Neutrophil (primary cell): Measurements from ENCODE around the gene ZFHX2.

Source experiments
- H3K27ac ChIP-seq: fragments of 200-600 bp; sonication (generic); 2 replicates; pipeline ENCODE4 v1.5.1; 2016; ENCODE audit warnings: mild to moderate bottlenecking, moderate library complexity
- H3K27me3 ChIP-seq: fragments of 200-600 bp; sonication (generic); 2 replicates; pipeline ENCODE4 v1.6.0; 2016; ENCODE audit warnings: mild to moderate bottlenecking
- H3K36me3 ChIP-seq: fragments of 200-600 bp; sonication (generic); 2 replicates; pipeline ENCODE4 v1.5.1; 2017
- H3K4me1 ChIP-seq, 2 experiments: fragments of 200-600 bp in 1 of 2; sonication (generic) in 1 of 2; 1 replicate in 1 of 2; 2 replicates in 1 of 2; pipeline versions ENCODE4 v1.5.1 to v1.6.1; 2013 to 2016; ENCODE audit warnings: low read depth in 1 of 2, low read length in 1 of 2, mild to moderate bottlenecking in 1 of 2, moderate library complexity in 1 of 2; ENCODE audit not compliant: control insufficient read depth in 1 of 2, insufficient read depth in 1 of 2
- H3K4me3 ChIP-seq, 2 experiments: fragments of 200-600 bp in 1 of 2; sonication (generic) in 1 of 2; 1 replicate in 1 of 2; 2 replicates in 1 of 2; pipeline ENCODE4 v1.5.1; 2013 to 2016; ENCODE audit warnings: low read depth in 1 of 2, low read length in 1 of 2, mild to moderate bottlenecking in 1 of 2, moderate library complexity in 1 of 2
- H3K9me3 ChIP-seq: fragments of 200-600 bp; sonication (generic); 2 replicates; pipeline ENCODE4 v1.5.1; 2016
- TF ChIP-seq, protein P1 (sequence below): fragments of 200-600 bp; sonication (generic); IDR thresholded peaks from 2 replicates; pipeline ENCODE4 v1.5.1; 2016; ENCODE audit warnings: antibody characterized with exemption

Gene ZFHX2

DNA sequence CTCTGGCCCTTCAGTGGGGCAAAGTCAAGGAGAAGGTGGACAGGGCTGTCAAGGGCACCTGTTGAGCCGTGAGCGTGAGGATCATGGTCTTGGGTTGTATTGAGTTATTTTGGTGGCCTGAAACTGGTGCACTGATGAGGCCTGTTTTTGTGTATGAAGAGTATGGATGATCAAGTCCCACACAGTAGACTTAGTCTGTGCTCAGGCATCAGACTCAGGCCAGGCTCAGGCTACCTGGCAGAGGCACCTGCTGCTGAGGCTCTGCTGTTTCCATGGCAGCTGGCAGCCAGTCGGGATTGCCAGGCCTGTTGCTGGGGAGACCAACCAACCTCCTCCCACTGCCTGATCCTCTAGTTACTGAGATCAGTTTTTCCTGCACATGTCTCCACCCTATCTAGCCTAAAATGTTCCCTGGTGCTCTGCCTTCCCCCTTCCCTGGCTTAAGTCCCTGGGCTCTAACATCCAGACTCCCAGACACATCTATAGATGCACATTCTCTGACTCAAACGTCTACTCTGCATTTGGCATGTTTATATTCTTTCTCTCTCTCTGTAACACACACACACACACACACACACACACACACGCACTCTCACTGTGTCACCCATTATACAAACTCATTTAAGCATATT is 21.9 kb upstream of the ZFHX2 start:
- TF ChIP-seq, protein P1, sequence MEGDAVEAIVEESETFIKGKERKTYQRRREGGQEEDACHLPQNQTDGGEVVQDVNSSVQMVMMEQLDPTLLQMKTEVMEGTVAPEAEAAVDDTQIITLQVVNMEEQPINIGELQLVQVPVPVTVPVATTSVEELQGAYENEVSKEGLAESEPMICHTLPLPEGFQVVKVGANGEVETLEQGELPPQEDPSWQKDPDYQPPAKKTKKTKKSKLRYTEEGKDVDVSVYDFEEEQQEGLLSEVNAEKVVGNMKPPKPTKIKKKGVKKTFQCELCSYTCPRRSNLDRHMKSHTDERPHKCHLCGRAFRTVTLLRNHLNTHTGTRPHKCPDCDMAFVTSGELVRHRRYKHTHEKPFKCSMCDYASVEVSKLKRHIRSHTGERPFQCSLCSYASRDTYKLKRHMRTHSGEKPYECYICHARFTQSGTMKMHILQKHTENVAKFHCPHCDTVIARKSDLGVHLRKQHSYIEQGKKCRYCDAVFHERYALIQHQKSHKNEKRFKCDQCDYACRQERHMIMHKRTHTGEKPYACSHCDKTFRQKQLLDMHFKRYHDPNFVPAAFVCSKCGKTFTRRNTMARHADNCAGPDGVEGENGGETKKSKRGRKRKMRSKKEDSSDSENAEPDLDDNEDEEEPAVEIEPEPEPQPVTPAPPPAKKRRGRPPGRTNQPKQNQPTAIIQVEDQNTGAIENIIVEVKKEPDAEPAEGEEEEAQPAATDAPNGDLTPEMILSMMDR = no peak
- Histone ChIP-seq H3K9me3 (no peaks in the 10 kb centered on the region), H3K4me3 (no peak overlapping the region), H3K27ac (no peak overlapping the region), H3K4me1 (peaks cover 9 to 11% of the 10 kb centered on the region in 2 experiments), H3K36me3 (no peaks in the 10 kb centered on the region), H3K27me3 (peaks cover 70% of the 10 kb centered on the region)

- no peaks in the 10 kb centered on the region for H3K36me3 ChIP-seq
- no peak overlapping the region for H3K27ac ChIP-seq
- peaks cover 11 to 13% of the 10 kb centered on the region in 2 experiments for H3K4me1 ChIP-seq
- no peak overlapping the region for H3K4me3 ChIP-seq
- no peaks in the 10 kb centered on the region for H3K9me3 ChIP-seq
- H3K27me3 ChIP-seq = peaks cover 64% of the 10 kb centered on the region
- TF ChIP-seq, protein P1 = no peak
Measured at GRCh38 chr14:23572836-23573235, 21.3 kb upstream of the ZFHX2 start.

DNA sequence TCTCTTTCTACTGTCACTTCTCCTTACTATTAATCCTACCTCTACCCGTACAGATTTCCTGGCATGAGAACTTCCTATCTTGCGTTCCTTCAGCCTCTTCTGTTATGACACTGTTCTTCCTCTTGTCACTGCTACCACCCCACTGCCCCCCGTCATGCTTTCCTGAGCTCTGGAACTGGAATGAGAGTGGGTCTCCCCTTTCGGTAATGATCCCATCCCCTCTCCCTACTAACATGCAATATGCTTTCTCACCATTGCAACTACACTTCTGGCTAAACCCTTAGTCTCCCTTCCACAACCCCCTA is 20.9 kb upstream of the ZFHX2 start:
- Histone ChIP-seq H3K9me3 (no peaks in the 10 kb centered on the region), H3K27me3 (peaks cover 60% of the 10 kb centered on the region)

DNA sequence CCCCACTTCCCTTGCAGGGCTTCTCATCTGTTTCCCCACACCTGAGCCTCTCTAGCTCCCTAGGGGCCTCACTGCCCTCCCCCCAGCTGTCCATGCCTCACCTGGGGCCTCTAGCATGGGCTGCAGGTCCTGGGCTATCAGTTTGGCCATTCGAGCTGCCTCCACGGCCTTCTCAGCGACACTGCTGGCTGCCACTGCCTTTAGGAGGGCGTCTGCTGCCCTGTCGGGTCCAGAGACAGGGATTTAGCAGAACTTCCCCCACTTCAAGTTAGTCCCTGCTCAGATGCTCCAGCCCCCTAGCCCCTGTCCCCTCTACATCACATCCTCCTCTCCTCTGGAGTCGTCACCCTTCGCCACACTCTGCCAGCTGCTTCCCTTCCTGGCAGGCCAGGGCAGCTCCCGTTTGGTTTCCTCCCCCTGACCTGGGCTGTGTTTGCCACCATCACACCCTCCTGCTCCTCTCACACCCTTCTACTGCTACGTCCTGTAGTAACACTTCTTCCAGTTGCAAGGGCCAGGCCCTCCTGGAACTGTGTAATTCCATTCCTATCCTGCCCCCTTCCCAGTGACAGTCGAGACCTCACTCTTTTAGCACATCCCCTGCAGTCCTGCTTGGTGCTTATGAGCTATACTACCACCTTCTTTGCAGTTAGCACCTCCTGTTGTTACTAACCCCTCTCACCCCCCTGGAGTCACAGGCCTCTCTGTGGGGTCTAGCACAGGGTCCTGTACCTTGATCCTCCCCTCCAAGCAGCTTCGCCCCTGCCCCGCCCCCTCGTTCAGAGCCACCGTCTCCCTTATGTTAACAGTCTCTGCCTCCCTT is 20.3 kb upstream of the ZFHX2 start:
- Histone ChIP-seq H3K9me3 (no peaks in the 10 kb centered on the region), H3K27ac (no peak overlapping the region), H3K4me3 (no peak overlapping the region), H3K36me3 (no peaks in the 10 kb centered on the region), H3K4me1 (peaks cover 14 to 21% of the 10 kb centered on the region in 2 experiments), H3K27me3 (peaks cover 54% of the 10 kb centered on the region)
- TF ChIP-seq, protein P1 = no peak

More for the DNA sequence above, 20.9 kb upstream of the ZFHX2 start:
- peaks cover 11 to 17% of the 10 kb centered on the region in 2 experiments for H3K4me1 ChIP-seq
- TF ChIP-seq, protein P1 = no peak
- H3K4me3 ChIP-seq = no peak overlapping the region
- no peak overlapping the region for H3K27ac ChIP-seq
- H3K36me3 ChIP-seq = no peaks in the 10 kb centered on the region

DNA sequence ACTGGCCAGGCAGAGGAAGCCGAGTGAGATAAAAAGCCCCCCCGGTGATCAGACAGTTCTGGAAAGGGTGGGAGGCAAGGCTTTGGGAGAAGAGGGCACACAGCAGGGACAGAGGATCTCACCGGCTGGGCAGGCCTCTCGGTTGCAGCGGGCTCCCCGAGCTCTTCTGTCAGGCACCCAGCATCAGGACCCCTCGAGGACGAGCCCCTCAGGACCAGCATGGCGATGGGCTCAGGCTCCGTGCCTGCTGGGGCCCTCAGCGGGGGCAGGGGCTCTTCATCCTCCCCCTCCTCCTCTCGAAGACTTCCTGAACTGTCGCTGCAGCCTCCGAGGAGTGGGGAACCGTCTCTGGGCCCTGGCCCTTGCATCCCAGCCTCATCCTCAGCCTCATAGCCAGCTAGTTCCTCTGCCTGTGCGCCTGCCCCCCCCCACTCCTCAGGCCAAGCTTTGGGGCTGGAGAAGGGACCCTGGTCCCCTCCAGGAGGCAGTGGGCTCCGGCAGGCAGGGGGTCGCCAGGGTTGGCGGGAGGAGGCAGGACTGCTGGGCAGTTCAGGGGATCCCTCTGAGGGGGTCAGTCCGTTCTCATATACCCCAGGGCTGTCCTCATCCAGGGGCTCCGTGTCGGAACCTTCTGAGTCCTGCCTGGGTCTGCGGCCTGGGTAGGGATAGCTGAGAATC is 19.4 kb upstream of the ZFHX2 start:
- Histone ChIP-seq H3K27ac (no peak overlapping the region), H3K27me3 (peaks cover 45% of the 10 kb centered on the region), H3K9me3 (no peaks in the 10 kb centered on the region), H3K4me1 (peaks cover 21 to 28% of the 10 kb centered on the region in 2 experiments), H3K36me3 (peaks cover 2% of the 10 kb centered on the region), H3K4me3 (no peak overlapping the region)
- TF ChIP-seq, protein P1 = no peak
